ENCODE data around the gene VAV3. TPM values are rescaled to one million over a fixed set of nuclear protein-coding genes. Genes with fewer than 3 reads are reported as not detected.
A peak's percentile ranks its signal among the peaks of the same experiment; 100 is the strongest.

The VAV3 gene
- total RNA-seq: 28.7 and 29.1 TPM in 2 replicates

GRCh38 chr1:107965110-107965991 lies at the start of gene VAV3:
Gene VAV3, minus strand, starts transcription at chr1:107965180. Its CDS starts 311 bp downstream, at chr1:107964869.
- Mint-ChIP-seq H3K9me3 (no peaks in the 10 kb centered on the region), H3K27me3 (no peaks in the 10 kb centered on the region), H3K4me3 (peak within 1 kb of the TSS; percentile 95), H3K4me1 (peaks cover 48% of the 10 kb centered on the region), H3K36me3 (ENCODE audit: low read depth) (peaks cover 14% of the 10 kb centered on the region), H3K27ac (peak within 1 kb of the TSS; percentile 99)
- CTCF ChIA-PET: interaction anchor here (0.8 to 4.9 kb wide), 7 partner anchors 31 to 186 kb away, joined by 3 to 77 read pairs (median 4); no protein-coding TSS in a partner anchor
- POLR2A ChIA-PET: interaction anchor here (0.8 to 3.7 kb wide), 20 partner anchors 10 to 188 kb away, joined by 3 to 44 read pairs (median 4); no protein-coding TSS in a partner anchor
- DNase-seq: peak; percentile 69
- ATAC-seq (ENCODE audit: low read depth): peak; percentile 49
- no peak for TF ChIP-seq CTCF (IDR thresholded peaks at IDR 0.05)
- intact Hi-C loops (cut with micrococcal nuclease): loop anchor here (1.0 to 10.0 kb wide), 11 partner anchors 42 to 589 kb away; no protein-coding TSS in a partner anchor

GRCh38 chr1:108012553-108012952 lies 47.6 kb upstream of the VAV3 start:
- Mint-ChIP-seq H3K9me3 (no peaks in the 10 kb centered on the region), H3K27ac (no peak overlapping the region), H3K4me3 (no peak overlapping the region), H3K27me3 (no peaks in the 10 kb centered on the region), H3K4me1 (peaks cover 38% of the 10 kb centered on the region), H3K36me3 (ENCODE audit: low read depth) (no peaks in the 10 kb centered on the region)
- no peak for TF ChIP-seq CTCF (IDR thresholded peaks at IDR 0.05)
- ChIA-PET CTCF (no interaction called here), POLR2A (no interaction called here)
- no peak for ATAC-seq (ENCODE audit: low read depth)
- intact Hi-C loops (cut with micrococcal nuclease): loop anchor here (5.0 kb wide), 1 partner anchor 35 kb away; no protein-coding TSS in a partner anchor
- DNase-seq: no peak

- ChIA-PET CTCF (interaction anchor here (1.0 kb wide), 1 partner anchor 48 kb away, joined by 3 read pairs; no protein-coding TSS in a partner anchor), POLR2A (no interaction called here)
- no peak for TF ChIP-seq CTCF (IDR thresholded peaks at IDR 0.05)
- Mint-ChIP-seq H3K4me3 (no peak overlapping the region), H3K9me3 (no peaks in the 10 kb centered on the region), H3K36me3 (ENCODE audit: low read depth) (no peaks in the 10 kb centered on the region), H3K27ac (no peak overlapping the region), H3K4me1 (peaks cover 40% of the 10 kb centered on the region), H3K27me3 (no peaks in the 10 kb centered on the region)
- intact Hi-C loops (cut with micrococcal nuclease): loop anchor here (5.0 kb wide), 1 partner anchor 34 kb away; no protein-coding TSS in a partner anchor
- DNase-seq (no peak), ATAC-seq (ENCODE audit: low read depth) (peak; percentile 37)
Observed at GRCh38 chr1:108011295-108011694, 46.3 kb upstream of the VAV3 start.

- ChIA-PET CTCF (interaction anchor here (0.7 to 1.0 kb wide), 2 partner anchors 47 to 228 kb away, joined by 3 read pairs; no protein-coding TSS in a partner anchor), POLR2A (no interaction called here)
- Mint-ChIP-seq H3K9me3 (no peaks in the 10 kb centered on the region), H3K4me3 (no peak overlapping the region), H3K36me3 (ENCODE audit: low read depth) (no peaks in the 10 kb centered on the region), H3K27ac (no peak overlapping the region), H3K27me3 (no peaks in the 10 kb centered on the region), H3K4me1 (peaks cover 39% of the 10 kb centered on the region)
- ATAC-seq (ENCODE audit: low read depth) (no peak), DNase-seq (no peak)
- no peak for TF ChIP-seq CTCF (IDR thresholded peaks at IDR 0.05)
- intact Hi-C loops (cut with micrococcal nuclease): loop anchor here (5.0 kb wide), 1 partner anchor 33 kb away; no protein-coding TSS in a partner anchor
Observed at GRCh38 chr1:108010581-108010980, 45.6 kb upstream of the VAV3 start.

All from activated B cell treated with CpG ODN at 0.5 μM for 24 hours (primary cell).